Measurements from ENCODE around the gene TRMT6. TPM values are rescaled to one million over a fixed set of nuclear protein-coding genes. Genes with fewer than 3 reads are reported as not detected.

The TRMT6 gene
- total and polyA plus RNA-seq, 10 of the 15 experiments (the other 5 are each of a cell fraction or from before 2014, with no cell fraction given) = 18.2 to 35.5 (median 22.6) TPM

DNA sequence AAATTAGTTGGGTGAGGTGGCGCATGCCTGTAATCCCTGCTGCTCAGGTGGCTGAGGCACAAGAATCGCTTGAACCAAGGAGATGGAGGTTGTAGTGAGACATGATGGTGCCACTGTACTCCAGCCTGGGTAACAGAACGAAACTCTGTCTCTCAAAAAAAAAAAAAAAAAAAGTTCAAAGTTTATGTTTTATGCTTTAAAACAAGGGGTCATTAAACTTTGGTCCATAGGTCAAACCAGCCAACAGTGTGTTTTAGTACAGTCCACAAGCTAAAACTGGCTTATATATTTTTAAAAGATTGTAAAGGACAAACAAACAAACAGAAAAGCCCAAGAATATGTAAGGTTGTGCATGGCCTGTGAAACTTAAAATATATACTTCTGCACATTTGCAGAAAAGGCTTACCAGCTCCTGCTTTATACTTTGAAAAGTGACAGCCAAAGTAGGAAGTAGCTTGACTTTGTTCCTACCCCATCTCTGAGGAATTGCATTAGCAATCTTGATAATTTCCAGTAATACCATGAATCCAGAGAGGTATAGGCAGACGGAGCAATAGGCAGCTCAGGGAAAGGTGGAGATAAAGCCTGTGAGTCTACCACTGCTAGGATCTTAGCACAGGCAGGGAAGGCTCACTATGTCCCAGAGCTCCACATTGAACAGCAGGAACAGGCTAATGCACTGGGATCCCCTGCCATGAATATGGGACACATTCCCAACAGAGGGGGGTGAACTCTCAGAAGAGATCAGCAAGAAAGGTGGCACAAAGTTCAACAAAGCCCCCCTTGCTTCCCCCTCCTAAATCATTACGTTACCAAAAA is 30.6 kb upstream of the TRMT6 start:
- FAIRE-seq (no peak), DNase-seq (ENCODE audit: low read depth, low spot score) (no peak), ATAC-seq (no peak)
- BruUV-seq (replicated peaks) = no TSS peak
- Histone ChIP-seq H3K9ac (ENCODE audit: control insufficient read depth, insufficient read depth, low read length) (no peak overlapping the region), H3K4me2 (ENCODE audit: control insufficient read depth, insufficient read depth) (no peak overlapping the region), H3K4me1 (ENCODE audit: control insufficient read depth, insufficient read depth, low read length) (no peaks in the 10 kb centered on the region), H2AFZ (ENCODE audit: control insufficient read depth, low read depth, low read length) (no peak overlapping the region), H4K20me1 (ENCODE audit: control insufficient read depth, insufficient read depth) (no peaks in the 10 kb centered on the region), H3K9me3 (replicated peaks; ENCODE audit: control insufficient read depth, insufficient read depth, low read length) (no peaks in the 10 kb centered on the region), H3K36me3 (ENCODE audit: control insufficient read depth in 2 of 2, insufficient read depth in 2 of 2, low read length in 1 of 2) (peaks cover 4 to 26% of the 10 kb centered on the region in 2 experiments; a peak in 3 of 4 replicates), H3K27ac (ENCODE audit: control insufficient read depth, insufficient read depth) (no peak overlapping the region), H3K79me2 (ENCODE audit: control insufficient read depth, insufficient read depth, low read length) (no peaks in the 10 kb centered on the region), H3K4me3 (no peak overlapping the region), H3K27me3 (replicated peaks in 1 of 2; ENCODE audit: control insufficient read depth in 2 of 2, insufficient read depth in 2 of 2, low read length in 1 of 2) (no peaks in the 10 kb centered on the region)
- TF ChIP-seq JUNB (IDR thresholded peaks at IDR 0.05) = no peak
- TF ChIP-seq, protein P1, sequence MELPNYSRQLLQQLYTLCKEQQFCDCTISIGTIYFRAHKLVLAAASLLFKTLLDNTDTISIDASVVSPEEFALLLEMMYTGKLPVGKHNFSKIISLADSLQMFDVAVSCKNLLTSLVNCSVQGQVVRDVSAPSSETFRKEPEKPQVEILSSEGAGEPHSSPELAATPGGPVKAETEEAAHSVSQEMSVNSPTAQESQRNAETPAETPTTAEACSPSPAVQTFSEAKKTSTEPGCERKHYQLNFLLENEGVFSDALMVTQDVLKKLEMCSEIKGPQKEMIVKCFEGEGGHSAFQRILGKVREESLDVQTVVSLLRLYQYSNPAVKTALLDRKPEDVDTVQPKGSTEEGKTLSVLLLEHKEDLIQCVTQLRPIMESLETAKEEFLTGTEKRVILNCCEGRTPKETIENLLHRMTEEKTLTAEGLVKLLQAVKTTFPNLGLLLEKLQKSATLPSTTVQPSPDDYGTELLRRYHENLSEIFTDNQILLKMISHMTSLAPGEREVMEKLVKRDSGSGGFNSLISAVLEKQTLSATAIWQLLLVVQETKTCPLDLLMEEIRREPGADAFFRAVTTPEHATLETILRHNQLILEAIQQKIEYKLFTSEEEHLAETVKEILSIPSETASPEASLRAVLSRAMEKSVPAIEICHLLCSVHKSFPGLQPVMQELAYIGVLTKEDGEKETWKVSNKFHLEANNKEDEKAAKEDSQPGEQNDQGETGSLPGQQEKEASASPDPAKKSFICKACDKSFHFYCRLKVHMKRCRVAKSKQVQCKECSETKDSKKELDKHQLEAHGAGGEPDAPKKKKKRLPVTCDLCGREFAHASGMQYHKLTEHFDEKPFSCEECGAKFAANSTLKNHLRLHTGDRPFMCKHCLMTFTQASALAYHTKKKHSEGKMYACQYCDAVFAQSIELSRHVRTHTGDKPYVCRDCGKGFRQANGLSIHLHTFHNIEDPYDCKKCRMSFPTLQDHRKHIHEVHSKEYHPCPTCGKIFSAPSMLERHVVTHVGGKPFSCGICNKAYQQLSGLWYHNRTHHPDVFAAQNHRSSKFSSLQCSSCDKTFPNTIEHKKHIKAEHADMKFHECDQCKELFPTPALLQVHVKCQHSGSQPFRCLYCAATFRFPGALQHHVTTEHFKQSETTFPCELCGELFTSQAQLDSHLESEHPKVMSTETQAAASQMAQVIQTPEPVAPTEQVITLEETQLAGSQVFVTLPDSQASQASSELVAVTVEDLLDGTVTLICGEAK (IDR thresholded peaks at IDR 0.05; ENCODE audit: borderline replicate concordance) = no peak
- TF ChIP-seq CBX5 (IDR thresholded peaks at IDR 0.05; ENCODE audit: low read depth) = no peak
- no peak for TF ChIP-seq SMC3 (IDR thresholded peaks at IDR 0.05; ENCODE audit: borderline replicate concordance, low read length)
- TF ChIP-seq ZNF217 (IDR thresholded peaks at IDR 0.05) = no peak
- no peak for TF ChIP-seq CHD4 (IDR thresholded peaks at IDR 0.05)
- TF ChIP-seq, protein P2, sequence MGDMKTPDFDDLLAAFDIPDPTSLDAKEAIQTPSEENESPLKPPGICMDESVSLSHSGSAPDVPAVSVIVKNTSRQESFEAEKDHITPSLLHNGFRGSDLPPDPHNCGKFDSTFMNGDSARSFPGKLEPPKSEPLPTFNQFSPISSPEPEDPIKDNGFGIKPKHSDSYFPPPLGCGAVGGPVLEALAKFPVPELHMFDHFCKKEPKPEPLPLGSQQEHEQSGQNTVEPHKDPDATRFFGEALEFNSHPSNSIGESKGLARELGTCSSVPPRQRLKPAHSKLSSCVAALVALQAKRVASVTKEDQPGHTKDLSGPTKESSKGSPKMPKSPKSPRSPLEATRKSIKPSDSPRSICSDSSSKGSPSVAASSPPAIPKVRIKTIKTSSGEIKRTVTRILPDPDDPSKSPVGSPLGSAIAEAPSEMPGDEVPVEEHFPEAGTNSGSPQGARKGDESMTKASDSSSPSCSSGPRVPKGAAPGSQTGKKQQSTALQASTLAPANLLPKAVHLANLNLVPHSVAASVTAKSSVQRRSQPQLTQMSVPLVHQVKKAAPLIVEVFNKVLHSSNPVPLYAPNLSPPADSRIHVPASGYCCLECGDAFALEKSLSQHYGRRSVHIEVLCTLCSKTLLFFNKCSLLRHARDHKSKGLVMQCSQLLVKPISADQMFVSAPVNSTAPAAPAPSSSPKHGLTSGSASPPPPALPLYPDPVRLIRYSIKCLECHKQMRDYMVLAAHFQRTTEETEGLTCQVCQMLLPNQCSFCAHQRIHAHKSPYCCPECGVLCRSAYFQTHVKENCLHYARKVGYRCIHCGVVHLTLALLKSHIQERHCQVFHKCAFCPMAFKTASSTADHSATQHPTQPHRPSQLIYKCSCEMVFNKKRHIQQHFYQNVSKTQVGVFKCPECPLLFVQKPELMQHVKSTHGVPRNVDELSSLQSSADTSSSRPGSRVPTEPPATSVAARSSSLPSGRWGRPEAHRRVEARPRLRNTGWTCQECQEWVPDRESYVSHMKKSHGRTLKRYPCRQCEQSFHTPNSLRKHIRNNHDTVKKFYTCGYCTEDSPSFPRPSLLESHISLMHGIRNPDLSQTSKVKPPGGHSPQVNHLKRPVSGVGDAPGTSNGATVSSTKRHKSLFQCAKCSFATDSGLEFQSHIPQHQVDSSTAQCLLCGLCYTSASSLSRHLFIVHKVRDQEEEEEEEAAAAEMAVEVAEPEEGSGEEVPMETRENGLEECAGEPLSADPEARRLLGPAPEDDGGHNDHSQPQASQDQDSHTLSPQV (IDR thresholded peaks at IDR 0.05) = no peak
- TF ChIP-seq BACH1 (IDR thresholded peaks at IDR 0.05; ENCODE audit: borderline replicate concordance) = no peak
- no peak for TF ChIP-seq CREB1 (IDR thresholded peaks at IDR 0.05; ENCODE audit: low read depth)
- no peak for TF ChIP-seq RBBP5 (conservative IDR thresholded peaks at IDR 0.05)
- ChIA-PET POLR2A (interaction anchor here (0.6 to 1.0 kb wide), 3 partner anchors 8 to 130 kb away, joined by 3 to 4 read pairs (median 3); no protein-coding TSS in a partner anchor), SMC1A (ENCODE audit: uncharacterized antibody, unreplicated experiment) (interaction anchor here (0.6 to 0.8 kb wide), 2 partner anchors 194 to 207 kb away, joined by 3 read pairs; no protein-coding TSS in a partner anchor), CTCF (interaction anchor here (0.7 to 1.3 kb wide), 4 partner anchors 11 to 452 kb away, joined by 3 read pairs; no protein-coding TSS in a partner anchor), RAD21 (ENCODE audit: unreplicated experiment) (no interaction called here)
- intact Hi-C loops (cut with micrococcal nuclease; ENCODE audit: unreplicated experiment) = no loop called here
- in situ Hi-C loops (cut with MboI) = no loop called here
- 77% methylated on average over 5 of the region's 5 CpGs for WGBS (ENCODE audit: insufficient coverage, insufficient replicate concordance, low lambda C conversion rate, missing lambda C conversion rate)

Measured in GM12878 (cell line).